Activated CD8-positive, alpha-beta T cell treated with anti-CD3 and anti-CD28 coated beads for 36 hours (primary cell): ENCODE data around the gene ADAMTSL3. TPM values are rescaled to one million over a fixed set of nuclear protein-coding genes. Genes with fewer than 3 reads are reported as not detected.

Source experiments
- ATAC-seq: fragments of 200-7000 bp; cut with Tn5 transposase; one replicate; pipeline ENCODE4 v1.10.0; 2021; ENCODE audit warnings: mild to moderate bottlenecking, moderate library complexity
- CTCF ChIA-PET: fragments of 350-600 bp; sonication (Branson Sonifier 250); formaldehyde crosslinking; loops from one replicate; lab custom pipeline; 2021; ENCODE audit warnings: antibody characterized with exemption; lab: Charles Lee
- POLR2A ChIA-PET: fragments of 350-600 bp; sonication (Branson Sonifier 250); formaldehyde crosslinking; loops from one replicate; lab custom pipeline; 2021; ENCODE audit warnings: antibody characterized with exemption; lab: Charles Lee
- DNase-seq: peaks from one replicate; pipeline ENCODE4 v3.0.0-alpha.2; 2020
- H3K27ac Mint-ChIP-seq: one replicate; pipeline ENCODE4 v1.8.0; 2021; ENCODE audit warnings: mild to moderate bottlenecking, mixed read lengths
- H3K27me3 Mint-ChIP-seq: one replicate; pipeline ENCODE4 v1.8.0; 2021; ENCODE audit warnings: mixed read lengths
- H3K36me3 Mint-ChIP-seq: one replicate; pipeline ENCODE4 v1.8.0; 2021; ENCODE audit warnings: low read depth, mixed read lengths
- H3K4me1 Mint-ChIP-seq: one replicate; pipeline ENCODE4 v1.8.0; 2021; ENCODE audit warnings: low read depth, mixed read lengths
- H3K4me3 Mint-ChIP-seq: one replicate; pipeline ENCODE4 v1.8.0; 2021; ENCODE audit warnings: mild to moderate bottlenecking, moderate library complexity, mixed read lengths
- H3K9me3 Mint-ChIP-seq: one replicate; pipeline ENCODE4 v1.8.0; 2021; ENCODE audit warnings: mixed read lengths
- intact Hi-C: fragments of 100-400 bp; cut with micrococcal nuclease; formaldehyde crosslinking; loops from one replicate; pipeline ENCODE4 v1.10.0; 2022
- total RNA-seq, 2 experiments: library from RNA; stranded (reverse); gene quantifications; one replicate each; pipeline ENCODE4 v1.2.3, GENCODE V29; 2021
- TF ChIP-seq, protein P1 (sequence below): fragments of 200-600 bp; IDR thresholded peaks from one replicate; pipeline ENCODE4 v1.8.0; 2022; ENCODE audit warnings: antibody characterized with exemption, mild to moderate bottlenecking

The ADAMTSL3 gene
- total RNA-seq, 2 experiments from 2014 or later = not detected

DNA sequence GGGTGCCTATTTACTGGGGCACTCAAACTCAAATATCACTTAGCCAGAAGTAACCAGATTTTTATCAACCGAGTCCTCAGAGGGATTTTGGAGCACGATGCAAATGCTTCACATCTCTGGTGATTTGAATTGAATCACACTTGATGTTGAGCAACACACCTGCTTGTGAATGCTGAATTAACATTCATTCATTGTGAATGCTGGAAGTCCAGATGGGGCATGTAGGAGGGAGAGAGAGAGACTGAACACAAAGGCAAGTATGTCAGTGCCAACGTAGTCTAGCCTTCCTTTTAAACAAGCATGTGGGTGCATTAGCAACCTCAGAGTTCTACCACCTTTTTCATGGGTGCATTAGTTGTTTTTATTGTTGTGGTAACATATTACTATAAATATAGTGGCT, 156.2 kb downstream of the ADAMTSL3 start:
- H3K4me3 Mint-ChIP-seq = no peak overlapping the region
- TF ChIP-seq, protein P1, sequence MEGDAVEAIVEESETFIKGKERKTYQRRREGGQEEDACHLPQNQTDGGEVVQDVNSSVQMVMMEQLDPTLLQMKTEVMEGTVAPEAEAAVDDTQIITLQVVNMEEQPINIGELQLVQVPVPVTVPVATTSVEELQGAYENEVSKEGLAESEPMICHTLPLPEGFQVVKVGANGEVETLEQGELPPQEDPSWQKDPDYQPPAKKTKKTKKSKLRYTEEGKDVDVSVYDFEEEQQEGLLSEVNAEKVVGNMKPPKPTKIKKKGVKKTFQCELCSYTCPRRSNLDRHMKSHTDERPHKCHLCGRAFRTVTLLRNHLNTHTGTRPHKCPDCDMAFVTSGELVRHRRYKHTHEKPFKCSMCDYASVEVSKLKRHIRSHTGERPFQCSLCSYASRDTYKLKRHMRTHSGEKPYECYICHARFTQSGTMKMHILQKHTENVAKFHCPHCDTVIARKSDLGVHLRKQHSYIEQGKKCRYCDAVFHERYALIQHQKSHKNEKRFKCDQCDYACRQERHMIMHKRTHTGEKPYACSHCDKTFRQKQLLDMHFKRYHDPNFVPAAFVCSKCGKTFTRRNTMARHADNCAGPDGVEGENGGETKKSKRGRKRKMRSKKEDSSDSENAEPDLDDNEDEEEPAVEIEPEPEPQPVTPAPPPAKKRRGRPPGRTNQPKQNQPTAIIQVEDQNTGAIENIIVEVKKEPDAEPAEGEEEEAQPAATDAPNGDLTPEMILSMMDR = no peak
- CTCF ChIA-PET = no interaction called here

DNA sequence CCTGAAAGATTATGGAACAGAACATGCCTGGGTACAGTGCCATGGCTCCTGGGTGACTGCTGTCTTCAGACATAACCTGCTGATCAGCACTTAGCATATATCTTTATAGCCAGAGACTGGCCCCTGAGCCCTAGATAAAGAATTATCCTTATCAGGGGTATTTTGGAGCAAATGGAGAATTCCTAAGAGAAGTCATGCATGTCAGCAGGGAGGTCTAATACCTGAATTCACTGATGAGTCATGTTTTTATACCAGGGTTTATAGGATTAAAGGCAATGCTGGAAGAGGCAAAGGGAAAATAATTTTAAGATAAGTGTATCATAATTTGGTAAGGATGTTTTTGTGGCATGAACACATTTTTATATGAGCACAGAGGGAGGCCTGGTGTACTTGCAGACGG, 159.8 kb downstream of the ADAMTSL3 start:
- Mint-ChIP-seq H3K9me3 (peaks cover 2% of the 10 kb centered on the region), H3K4me3 (no peak overlapping the region), H3K27ac (no peak overlapping the region), H3K27me3 (peaks cover 7% of the 10 kb centered on the region), H3K4me1 (no peaks in the 10 kb centered on the region), H3K36me3 (no peaks in the 10 kb centered on the region)
- ATAC-seq = no peak
- intact Hi-C loops = no loop called here
- TF ChIP-seq, protein P1 = no peak
- DNase-seq = no peak
- ChIA-PET CTCF (no interaction called here), POLR2A (no interaction called here)

More for the DNA sequence above, 156.2 kb downstream of the ADAMTSL3 start:
- peaks cover 8% of the 10 kb centered on the region for H3K9me3 Mint-ChIP-seq
- peaks cover 3% of the 10 kb centered on the region for H3K27me3 Mint-ChIP-seq
- no peaks in the 10 kb centered on the region for H3K4me1 Mint-ChIP-seq
- DNase-seq (no peak), ATAC-seq (no peak)
- POLR2A ChIA-PET = interaction anchor here (0.6 kb wide), 1 partner anchor 37 kb away, joined by 6 read pairs; no protein-coding TSS in a partner anchor
- intact Hi-C loops = no loop called here
- no peaks in the 10 kb centered on the region for H3K36me3 Mint-ChIP-seq
- H3K27ac Mint-ChIP-seq = no peak overlapping the region

DNA sequence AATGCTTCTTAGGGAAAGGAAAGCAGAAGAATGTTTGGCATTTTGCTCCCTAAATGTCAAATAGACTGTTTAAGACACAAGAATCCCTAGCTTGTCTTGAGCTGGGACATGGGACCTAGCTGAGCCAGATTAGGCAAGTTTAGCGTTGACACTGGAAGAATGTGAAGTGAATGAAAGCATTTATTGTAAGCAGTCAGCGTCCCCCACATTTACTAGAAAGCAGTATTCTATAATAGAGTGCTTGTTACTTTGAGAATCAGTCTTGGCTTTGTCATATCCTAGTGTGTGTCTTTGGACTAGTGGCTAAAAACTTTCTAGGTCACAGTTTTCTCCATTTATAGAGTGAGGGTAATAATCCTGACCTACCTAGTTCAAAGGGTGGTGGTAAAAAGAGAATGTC, 161.6 kb downstream of the ADAMTSL3 start:
- Mint-ChIP-seq H3K9me3 (no peaks in the 10 kb centered on the region), H3K4me3 (no peak overlapping the region), H3K36me3 (no peaks in the 10 kb centered on the region), H3K27ac (no peak overlapping the region), H3K4me1 (no peaks in the 10 kb centered on the region), H3K27me3 (peaks cover 7% of the 10 kb centered on the region)
- no peak for DNase-seq
- intact Hi-C loops = no loop called here
- ATAC-seq = no peak
- TF ChIP-seq, protein P1 = no peak
- POLR2A ChIA-PET = interaction anchor here (0.5 kb wide), 1 partner anchor 249 kb away, joined by 3 read pairs; no protein-coding TSS in a partner anchor
- CTCF ChIA-PET = no interaction called here

DNA sequence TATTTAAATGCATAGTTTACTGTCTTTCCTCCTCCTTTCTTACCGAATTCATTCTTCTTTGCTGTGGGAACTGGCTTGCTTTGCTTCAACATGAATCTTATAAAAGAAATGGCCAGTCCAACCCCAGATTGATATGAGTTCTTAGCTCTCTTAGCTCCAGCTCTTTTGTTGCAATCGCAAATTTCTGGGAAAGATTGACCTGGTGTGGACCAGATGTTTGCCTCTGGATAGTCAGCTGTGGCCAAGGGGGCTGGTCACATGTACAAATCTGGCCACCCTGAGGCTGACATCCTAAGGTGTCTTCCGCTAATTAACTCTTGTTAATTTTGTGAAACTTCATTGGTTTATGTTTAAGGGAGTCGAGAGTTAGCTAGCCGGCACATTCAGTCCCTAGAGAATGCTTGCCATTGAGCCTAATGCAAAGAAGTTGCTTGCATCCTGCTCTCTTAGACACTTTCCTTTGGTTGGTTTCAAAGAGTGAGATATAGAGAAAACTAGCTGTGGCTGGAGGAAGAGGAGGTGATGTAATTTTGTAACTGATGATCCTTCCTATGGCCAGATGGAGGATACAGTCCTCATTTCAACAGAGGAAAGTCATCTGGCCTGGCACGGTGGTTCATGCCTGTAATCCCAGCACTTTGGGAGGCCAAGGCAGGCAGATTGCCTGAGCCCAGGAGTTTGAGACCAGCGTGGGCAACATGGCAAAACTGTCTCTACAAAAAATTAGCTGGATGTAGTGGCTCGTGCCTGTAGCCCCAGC, 162.4 kb downstream of the ADAMTSL3 start:
- no peaks in the 10 kb centered on the region for H3K4me1 Mint-ChIP-seq
- DNase-seq (no peak), ATAC-seq (no peak)
- ChIA-PET POLR2A (no interaction called here), CTCF (no interaction called here)
- intact Hi-C loops = no loop called here
- peaks cover 7% of the 10 kb centered on the region for H3K27me3 Mint-ChIP-seq
- H3K36me3 Mint-ChIP-seq = no peaks in the 10 kb centered on the region
- H3K27ac Mint-ChIP-seq = no peak overlapping the region
- no peak overlapping the region for H3K4me3 Mint-ChIP-seq
- no peaks in the 10 kb centered on the region for H3K9me3 Mint-ChIP-seq
- TF ChIP-seq, protein P1 = no peak

DNA sequence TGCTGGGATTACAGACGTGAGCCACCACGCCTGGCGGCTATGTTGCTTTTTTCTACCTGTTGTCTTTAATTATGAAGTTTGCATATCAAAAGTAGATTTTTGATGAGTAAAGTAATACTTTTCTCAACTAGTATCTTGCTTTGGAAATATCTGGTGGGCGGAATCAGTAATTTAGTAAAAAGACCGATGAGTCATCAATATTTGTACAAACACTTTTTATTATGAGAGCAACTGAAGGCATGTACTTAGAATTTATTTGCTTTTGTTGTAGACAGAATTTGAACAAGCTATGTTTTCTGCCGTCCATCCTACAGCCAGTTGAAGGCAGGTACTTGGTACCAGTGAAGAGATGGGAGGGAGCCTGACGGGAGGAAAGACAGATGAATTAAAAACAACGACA, 164.7 kb downstream of the ADAMTSL3 start:
- Mint-ChIP-seq H3K36me3 (no peaks in the 10 kb centered on the region), H3K27me3 (peaks cover 7% of the 10 kb centered on the region), H3K4me3 (no peak overlapping the region), H3K9me3 (no peaks in the 10 kb centered on the region), H3K27ac (no peak overlapping the region), H3K4me1 (no peaks in the 10 kb centered on the region)
- ChIA-PET CTCF (no interaction called here), POLR2A (no interaction called here)
- ATAC-seq = no peak
- DNase-seq = no peak
- TF ChIP-seq, protein P1 = no peak
- intact Hi-C loops = no loop called here
